GM23338 (cell line): ENCODE data around the gene TSHZ3. TPM values are rescaled to one million over a fixed set of nuclear protein-coding genes. Genes with fewer than 3 reads are reported as not detected.

ENCODE experiments used
- ATAC-seq: fragments of 200-7000 bp; cut with Tn5 transposase; 3 replicates; pipeline ENCODE4 v1.9.1; 2020
- DNase-seq: peaks from one replicate; pipeline ENCODE4 v3.0.0-alpha.2; 2015; ENCODE audit warnings: low spot score
- H2AFZ ChIP-seq: fragments of 200-600 bp; sonication (generic); 2 replicates; pipeline ENCODE4 v1.8.0; 2016; ENCODE audit warnings: antibody characterized with exemption, mild to moderate bottlenecking, moderate library complexity
- H3F3A ChIP-seq: fragments of 200-600 bp; sonication (generic); replicated peaks from 2 replicates; pipeline ENCODE4 v1.8.0; 2017; ENCODE audit warnings: antibody characterized with exemption, mixed run types, low read depth
- H3K27ac ChIP-seq: fragments of 200-600 bp; sonication (generic); 2 replicates; pipeline ENCODE4 v1.6.1; 2016; ENCODE audit warnings: low read depth
- H3K27me3 ChIP-seq: fragments of 200-600 bp; sonication (generic); 2 replicates; pipeline ENCODE4 v1.8.0; 2016; ENCODE audit warnings: mild to moderate bottlenecking, mixed run types, moderate library complexity; ENCODE audit not compliant: insufficient read depth
- H3K36me3 ChIP-seq: fragments of 200-600 bp; sonication (generic); 2 replicates; pipeline ENCODE4 v1.8.0; 2016; ENCODE audit warnings: mild to moderate bottlenecking; ENCODE audit not compliant: insufficient read depth
- H3K4me1 ChIP-seq: fragments of 200-600 bp; sonication (generic); 2 replicates; pipeline ENCODE4 v1.8.0; 2016; ENCODE audit warnings: mild to moderate bottlenecking, moderate library complexity; ENCODE audit not compliant: insufficient read depth
- H3K4me2 ChIP-seq: fragments of 200-600 bp; sonication (generic); 2 replicates; pipeline ENCODE4 v1.7.1; 2017; ENCODE audit warnings: mixed run types
- H3K4me3 ChIP-seq: fragments of 200-600 bp; sonication (generic); 2 replicates; pipeline ENCODE4 v1.6.1; 2016; ENCODE audit warnings: mixed run types
- H3K79me2 ChIP-seq: fragments of 200-600 bp; sonication (generic); replicated peaks from 2 replicates; pipeline ENCODE4 v1.8.0; 2017; ENCODE audit warnings: mild to moderate bottlenecking; ENCODE audit not compliant: insufficient read depth
- H3K9me2 ChIP-seq: fragments of 200-600 bp; sonication (generic); 2 replicates; pipeline ENCODE4 v1.8.0; 2017; ENCODE audit not compliant: insufficient read depth
- H4K20me1 ChIP-seq: fragments of 200-600 bp; sonication (generic); replicated peaks from 2 replicates; pipeline ENCODE4 v1.8.0; 2017; ENCODE audit warnings: mild to moderate bottlenecking; ENCODE audit not compliant: insufficient read depth
- H3K27ac Mint-ChIP-seq: 2 replicates; pipeline ENCODE4 v1.8.0; 2020; ENCODE audit warnings: inconsistent platforms, mild to moderate bottlenecking, moderate library complexity, mixed read lengths
- H3K27me3 Mint-ChIP-seq: 3 replicates; pipeline ENCODE4 v1.8.0; 2022; ENCODE audit warnings: low read depth, mild to moderate bottlenecking, moderate library complexity, mixed read lengths, inconsistent platforms; ENCODE audit not compliant: insufficient read depth, poor library complexity
- H3K36me3 Mint-ChIP-seq: 3 replicates; pipeline ENCODE4 v1.8.0; 2021; ENCODE audit warnings: low read depth, mild to moderate bottlenecking, inconsistent platforms, moderate library complexity, mixed read lengths
- H3K4me1 Mint-ChIP-seq: 3 replicates; pipeline ENCODE4 v1.8.0; 2020; ENCODE audit warnings: mild to moderate bottlenecking, inconsistent platforms, mixed read lengths
- H3K4me3 Mint-ChIP-seq: 3 replicates; pipeline ENCODE4 v1.8.0; 2021; ENCODE audit warnings: moderate library complexity, mild to moderate bottlenecking, inconsistent platforms, mixed read lengths
- H3K9me3 Mint-ChIP-seq: 3 replicates; pipeline ENCODE4 v1.8.0; 2020; ENCODE audit warnings: moderate library complexity, mild to moderate bottlenecking, inconsistent platforms, mixed read lengths
- CREB1 ChIP-seq: fragments of 250-450 bp; sonication (Bioruptor Pico); IDR thresholded peaks from 2 replicates; pipeline ENCODE4 v1.5.0; 2020; ENCODE audit warnings: low read depth, mild to moderate bottlenecking, moderate library complexity
- ETS1 ChIP-seq: IDR thresholded peaks from 2 replicates; pipeline ENCODE4 v1.6.1; 2016; ENCODE audit warnings: antibody characterized with exemption
- EZH2 ChIP-seq: fragments of 200-600 bp; sonication (generic); IDR thresholded peaks from one replicate; pipeline ENCODE4 v1.8.0; 2017; ENCODE audit warnings: antibody characterized with exemption, mild to moderate bottlenecking, low read depth; ENCODE audit not compliant: unreplicated experiment
- EZH2phosphoT487 ChIP-seq: fragments of 200-600 bp; sonication (generic); IDR thresholded peaks from one replicate; pipeline ENCODE4 v1.8.1; 2018; ENCODE audit warnings: antibody characterized with exemption; ENCODE audit not compliant: unreplicated experiment
- JUNB ChIP-seq: IDR thresholded peaks from one replicate; pipeline ENCODE4 v1.6.1; 2016; ENCODE audit warnings: antibody characterized with exemption; ENCODE audit not compliant: unreplicated experiment
- NANOG ChIP-seq: IDR thresholded peaks from 2 replicates; pipeline ENCODE4 v1.6.1; 2016; ENCODE audit warnings: antibody characterized with exemption, borderline replicate concordance
- POLR2AphosphoS5 ChIP-seq: IDR thresholded peaks from 2 replicates; pipeline ENCODE4 v1.6.1; 2016; ENCODE audit warnings: antibody characterized with exemption, low read depth
- STAT1 ChIP-seq: IDR thresholded peaks from one replicate; pipeline ENCODE4 v1.6.1; 2016; ENCODE audit warnings: antibody characterized with exemption; ENCODE audit not compliant: unreplicated experiment
- ZNF114 ChIP-seq: fragments of 250-450 bp; sonication (Bioruptor Pico); IDR thresholded peaks from 2 replicates; pipeline ENCODE4 v1.5.0; 2020; ENCODE audit warnings: mild to moderate bottlenecking, moderate library complexity
- ZNF331 ChIP-seq: fragments of 250-450 bp; sonication (Bioruptor Pico); IDR thresholded peaks from 2 replicates; pipeline ENCODE4 v1.5.0; 2020; ENCODE audit warnings: low read depth, mild to moderate bottlenecking, moderate library complexity
- ZNF462 ChIP-seq: fragments of 250-450 bp; sonication (Bioruptor Pico); IDR thresholded peaks from 2 replicates; pipeline ENCODE4 v1.5.0; 2020; ENCODE audit warnings: mild to moderate bottlenecking, moderate library complexity
- polyA plus RNA-seq: library from polyadenylated mRNA; unstranded; fragments of >200 nt; fragmentation: Nextera tagmentation; extraction: Ambion mirVana; gene quantifications from 2 replicates; pipeline ENCODE4 v1.2.1, GENCODE V29; 2016
- total RNA-seq: library from RNA; depleted of rRNA; stranded (reverse); fragments of >200 nt; shearing (Covaris generic); gene quantifications from 2 replicates; pipeline ENCODE4 v1.2.3, GENCODE V29; 2014
- TF ChIP-seq, protein P1 (sequence below), 2 experiments: fragments of 200-600 bp in 1 of 2; sonication (generic) in 1 of 2; conservative IDR thresholded peaks; 2 replicates each; pipeline versions ENCODE4 v1.5.1 to v1.6.1; 2016 to 2017; ENCODE audit warnings: antibody characterized with exemption in 2 of 2, low read depth in 2 of 2, mild to moderate bottlenecking in 2 of 2, moderate library complexity in 1 of 2

The TSHZ3 gene
- total and polyA plus RNA-seq, 2 experiments from 2014 or later = 3.8 to 8.9 TPM

DNA sequence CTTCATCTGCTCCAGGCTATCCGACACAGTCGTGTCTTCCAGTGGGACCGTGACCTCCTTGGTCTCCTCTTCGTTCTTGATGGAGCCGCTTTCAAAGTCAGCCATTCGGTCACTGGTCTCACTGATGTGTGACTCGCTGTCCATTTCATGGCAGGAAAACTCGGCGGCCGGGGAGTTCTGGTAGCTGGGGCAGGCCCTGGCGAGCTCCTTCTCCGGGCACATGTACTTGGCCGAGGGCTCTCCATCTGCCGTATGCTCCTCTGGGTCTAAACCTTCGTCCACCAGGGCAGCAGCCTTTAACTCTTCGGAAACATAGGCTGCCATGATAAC lies 69.8 kb downstream of the TSHZ3 start (continued):
- TF ChIP-seq ZNF462 (no peak), NANOG (no peak), STAT1 (no peak), EZH2 (no peak), EZH2phosphoT487 (no peak)

GRCh38 chr19:31278555-31279435 lies 70.4 kb downstream of the TSHZ3 start:
- no peak overlapping the region for H3K27ac Mint-ChIP-seq
- H3K4me1 Mint-ChIP-seq = peaks cover 37% of the 10 kb centered on the region
- TF ChIP-seq POLR2AphosphoS5 = no peak
- TF ChIP-seq EZH2phosphoT487 = no peak
- no peak for TF ChIP-seq NANOG
- TF ChIP-seq, protein P1, sequence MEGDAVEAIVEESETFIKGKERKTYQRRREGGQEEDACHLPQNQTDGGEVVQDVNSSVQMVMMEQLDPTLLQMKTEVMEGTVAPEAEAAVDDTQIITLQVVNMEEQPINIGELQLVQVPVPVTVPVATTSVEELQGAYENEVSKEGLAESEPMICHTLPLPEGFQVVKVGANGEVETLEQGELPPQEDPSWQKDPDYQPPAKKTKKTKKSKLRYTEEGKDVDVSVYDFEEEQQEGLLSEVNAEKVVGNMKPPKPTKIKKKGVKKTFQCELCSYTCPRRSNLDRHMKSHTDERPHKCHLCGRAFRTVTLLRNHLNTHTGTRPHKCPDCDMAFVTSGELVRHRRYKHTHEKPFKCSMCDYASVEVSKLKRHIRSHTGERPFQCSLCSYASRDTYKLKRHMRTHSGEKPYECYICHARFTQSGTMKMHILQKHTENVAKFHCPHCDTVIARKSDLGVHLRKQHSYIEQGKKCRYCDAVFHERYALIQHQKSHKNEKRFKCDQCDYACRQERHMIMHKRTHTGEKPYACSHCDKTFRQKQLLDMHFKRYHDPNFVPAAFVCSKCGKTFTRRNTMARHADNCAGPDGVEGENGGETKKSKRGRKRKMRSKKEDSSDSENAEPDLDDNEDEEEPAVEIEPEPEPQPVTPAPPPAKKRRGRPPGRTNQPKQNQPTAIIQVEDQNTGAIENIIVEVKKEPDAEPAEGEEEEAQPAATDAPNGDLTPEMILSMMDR (conservative IDR thresholded peaks at IDR 0.05; ENCODE audit: low read depth in 2 of 2) = no peak
- TF ChIP-seq EZH2 = no peak
- TF ChIP-seq CREB1 (CRISPR knock-in tag) = no peak
- TF ChIP-seq STAT1 = no peak
- no peak for TF ChIP-seq ZNF331 (CRISPR knock-in tag)
- no peak for TF ChIP-seq ZNF114 (CRISPR knock-in tag)
- no peak for TF ChIP-seq ETS1
- no peak for TF ChIP-seq JUNB

More at GRCh38 chr19:31278555-31279435, 70.4 kb downstream of the TSHZ3 start:
- no peak overlapping the region for H3K4me2 ChIP-seq
- H3K4me1 ChIP-seq = peaks cover 14% of the 10 kb centered on the region; the same call in 1 of the 2 replicates
- Mint-ChIP-seq H3K27me3 (no peaks in the 10 kb centered on the region), H3K9me3 (no peaks in the 10 kb centered on the region), H3K36me3 (peaks cover 33% of the 10 kb centered on the region), H3K4me3 (no peak overlapping the region)
- no peaks in the 10 kb centered on the region for H3K9me2 ChIP-seq
- H3F3A ChIP-seq = no peaks in the 10 kb centered on the region
- peaks cover 7% of the 10 kb centered on the region for H3K79me2 ChIP-seq
- no peak overlapping the region for H2AFZ ChIP-seq
- H4K20me1 ChIP-seq = no peaks in the 10 kb centered on the region
- H3K27ac ChIP-seq = no peak overlapping the region
- no peak overlapping the region for H3K4me3 ChIP-seq
- H3K36me3 ChIP-seq = no peaks in the 10 kb centered on the region
- no peak for ATAC-seq
- no peak for DNase-seq
- no peaks in the 10 kb centered on the region for H3K27me3 ChIP-seq
